DMS53 treated with DMSO at 0.1 percent for 48 hours (cell line): ENCODE results near the gene TRAPPC2L.
"Not testable (repeated sequence)": the region's sequence is repeated elsewhere in the genome, so short reads cannot be mapped to it uniquely, and the experiment has no call there.

Experiments
- DNase-seq: peaks from one replicate; lab custom pipeline; 2025; ENCODE audit not compliant: unreplicated experiment; lab: John Stamatoyannopoulos, UW

TRAPPC2L gene

GRCh38 chr16:88817785-88818574, 38.9 kb upstream of the TRAPPC2L start:
- DNase-seq = no peak

- no peak for DNase-seq
These were observed 38.4 kb upstream of the TRAPPC2L start for GRCh38 chr16:88818575-88818874.

DNA sequence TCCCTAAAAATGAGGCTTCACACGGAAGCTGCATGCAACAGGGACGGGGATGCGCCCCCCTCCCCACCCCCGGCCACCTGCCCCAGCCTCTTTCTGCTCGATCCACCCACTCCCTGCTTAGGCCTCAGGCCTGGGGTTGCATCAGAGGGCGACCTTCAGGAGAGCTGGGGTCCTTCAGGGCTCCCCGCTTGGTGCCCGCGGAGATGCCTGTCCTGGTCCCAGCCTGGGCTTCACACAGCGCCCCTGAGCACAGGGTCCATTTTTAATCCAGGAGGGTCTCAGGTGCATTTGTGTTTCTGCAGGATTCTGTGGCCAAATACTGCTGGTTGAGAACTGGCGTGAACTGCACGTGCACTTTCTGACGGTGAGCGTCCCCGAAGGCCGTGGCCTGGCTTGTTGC, 37.8 kb upstream of the TRAPPC2L start:
- DNase-seq = no peak

DNA sequence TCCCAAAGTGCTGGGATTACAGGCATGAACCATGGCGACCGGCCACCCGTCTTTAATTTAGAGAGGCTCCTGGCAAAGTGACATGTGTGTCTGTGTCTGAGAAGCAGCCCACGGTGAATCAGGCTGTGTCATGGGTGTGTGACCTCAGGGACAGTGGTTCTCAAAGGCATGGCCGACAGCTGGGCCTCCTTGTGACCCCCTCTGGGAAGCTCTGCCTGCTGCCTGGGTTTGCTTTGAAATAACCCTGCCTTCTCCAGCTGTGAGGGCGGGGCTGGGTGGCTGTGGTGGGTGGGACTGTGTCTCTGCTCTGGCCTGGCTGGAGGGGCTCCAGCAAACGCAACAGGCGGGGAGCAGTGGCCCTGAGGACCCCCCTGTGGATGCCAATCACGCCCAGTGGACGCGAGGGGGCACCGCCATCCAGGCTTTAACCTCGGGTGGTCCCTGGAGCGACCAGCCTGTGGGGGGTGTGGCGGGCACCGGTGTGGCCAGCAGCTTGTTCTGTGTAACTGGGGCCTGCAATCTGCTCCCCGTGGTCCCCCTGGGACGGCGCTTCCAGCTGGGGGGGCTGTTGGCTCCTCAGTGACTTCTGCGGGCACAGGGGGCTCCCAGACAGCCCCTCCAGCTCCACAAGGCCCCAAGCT, 36.4 kb upstream of the TRAPPC2L start:
- DNase-seq = no peak

DNA sequence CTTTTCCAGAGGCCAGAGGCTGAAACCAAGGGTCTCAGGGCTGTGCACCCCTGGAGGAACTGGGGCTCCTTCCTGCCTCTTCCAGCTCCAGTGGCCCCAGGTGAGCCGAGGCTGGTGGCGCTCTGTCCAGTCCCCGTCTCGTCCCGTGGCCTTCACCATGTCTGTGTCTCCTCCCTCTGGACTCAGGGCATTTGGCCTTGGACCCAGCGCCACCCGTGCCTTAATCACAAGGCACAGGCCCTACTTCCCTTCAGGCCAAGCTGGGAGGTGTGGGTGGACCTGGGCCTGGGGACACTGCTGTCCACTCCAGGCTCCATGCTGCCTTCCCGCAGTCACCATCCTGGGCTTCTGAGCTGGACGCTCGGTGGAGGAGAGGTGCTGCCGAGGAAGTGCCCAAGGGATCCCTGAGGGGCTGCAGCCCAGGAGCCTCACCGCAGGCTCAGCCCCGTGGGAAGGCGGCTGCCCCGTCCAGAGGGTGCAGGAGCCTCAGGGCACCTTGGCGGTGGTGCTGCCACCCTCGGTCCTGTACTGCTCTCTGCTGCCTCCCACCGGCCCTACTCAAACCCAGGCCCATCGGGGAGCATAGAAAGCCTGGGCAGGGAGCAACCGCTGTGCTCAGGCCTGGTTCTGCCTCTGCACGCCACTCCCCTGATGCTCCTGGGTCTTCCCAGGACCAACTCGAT, 35.6 kb upstream of the TRAPPC2L start:
- no peak for DNase-seq

GRCh38 chr16:88822281-88823040, 34.5 kb upstream of the TRAPPC2L start:
- no peak for DNase-seq

DNA sequence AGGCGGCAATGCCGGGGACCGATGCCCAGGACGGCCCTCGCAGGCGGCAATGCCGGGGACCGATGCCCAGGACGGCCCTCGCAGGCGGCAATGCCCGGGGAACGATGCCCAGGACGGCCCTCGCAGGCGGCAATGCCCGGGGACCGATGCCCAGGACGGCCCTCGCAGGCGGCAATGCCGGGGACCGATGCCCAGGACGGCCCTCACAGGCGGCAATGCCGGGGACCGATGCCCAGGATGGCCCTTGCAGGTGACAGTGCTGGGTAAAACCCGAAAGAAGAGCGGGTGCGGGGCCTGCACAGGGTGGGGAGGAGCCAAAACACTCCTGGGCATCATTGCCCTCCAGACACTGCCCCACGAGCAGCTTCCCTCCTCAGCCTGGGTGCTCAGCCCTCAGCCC, 33.3 kb upstream of the TRAPPC2L start:
- not testable (repeated sequence) for DNase-seq

DNA sequence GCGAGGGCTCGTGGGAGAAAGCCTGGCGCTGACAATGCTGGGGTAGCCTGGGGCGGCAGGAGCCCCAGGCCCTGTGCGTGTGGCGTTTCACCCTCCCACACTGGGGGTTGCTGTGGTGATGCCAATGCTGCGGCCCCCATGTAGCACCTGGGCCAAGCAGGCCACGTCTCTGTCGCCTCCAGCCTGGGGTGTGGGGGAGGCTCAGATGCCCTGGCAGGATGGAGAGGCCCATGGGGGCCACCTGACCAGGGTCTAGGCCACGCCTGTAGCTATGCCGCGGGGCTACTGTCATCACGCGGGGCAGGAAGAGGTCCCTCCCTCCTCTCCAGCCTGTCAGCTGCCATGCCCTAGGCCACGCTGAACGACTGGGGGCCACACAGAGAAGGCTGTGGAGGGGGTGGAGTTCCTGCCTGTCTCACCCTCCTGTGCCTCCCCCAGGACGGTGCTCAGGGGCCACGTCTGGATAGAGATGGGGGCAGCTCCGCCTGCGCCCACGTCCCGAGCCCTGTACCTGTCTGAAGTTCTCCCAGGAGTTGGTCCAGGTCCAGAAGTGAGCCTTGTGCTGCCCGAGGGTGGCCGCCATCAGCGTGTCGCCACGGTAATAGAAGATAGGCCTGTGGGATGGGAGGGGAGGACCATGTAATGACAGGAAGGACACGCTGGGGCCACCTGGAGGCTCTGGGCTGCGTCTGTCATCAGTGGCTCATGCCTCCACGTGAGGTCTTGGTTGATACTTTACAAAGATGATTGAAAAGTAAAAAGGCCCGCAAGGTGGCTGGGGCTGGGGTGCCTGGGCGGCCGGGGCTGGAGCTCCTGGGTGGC, 32.5 kb upstream of the TRAPPC2L start:
- DNase-seq = no peak

DNA sequence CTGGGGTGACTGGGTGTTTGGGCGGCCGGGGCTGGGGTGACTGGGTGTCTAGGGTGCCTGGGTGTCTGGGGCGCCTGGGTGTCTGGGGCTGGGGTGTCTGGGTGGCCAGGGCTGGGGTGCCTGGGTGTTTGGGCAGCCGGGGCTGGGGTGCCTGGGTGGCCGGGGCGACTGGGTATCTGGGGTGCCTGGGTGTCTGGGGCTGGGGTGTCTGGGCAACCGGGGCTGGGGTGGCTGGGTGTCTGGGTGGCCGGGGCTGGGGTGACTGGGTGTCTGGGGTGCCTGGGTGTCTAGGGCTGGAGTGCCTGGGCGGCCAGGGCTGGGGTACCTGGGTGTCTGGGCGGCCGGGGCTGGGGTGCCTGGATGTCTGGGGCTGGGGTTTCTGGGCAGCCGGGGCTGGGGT, 31.8 kb upstream of the TRAPPC2L start:
- DNase-seq = no peak

- no peak for DNase-seq
These were observed 30.7 kb upstream of the TRAPPC2L start for GRCh38 chr16:88826070-88826840.

- no peak for DNase-seq
These were observed 29.2 kb upstream of the TRAPPC2L start for GRCh38 chr16:88827727-88828126.

DNA sequence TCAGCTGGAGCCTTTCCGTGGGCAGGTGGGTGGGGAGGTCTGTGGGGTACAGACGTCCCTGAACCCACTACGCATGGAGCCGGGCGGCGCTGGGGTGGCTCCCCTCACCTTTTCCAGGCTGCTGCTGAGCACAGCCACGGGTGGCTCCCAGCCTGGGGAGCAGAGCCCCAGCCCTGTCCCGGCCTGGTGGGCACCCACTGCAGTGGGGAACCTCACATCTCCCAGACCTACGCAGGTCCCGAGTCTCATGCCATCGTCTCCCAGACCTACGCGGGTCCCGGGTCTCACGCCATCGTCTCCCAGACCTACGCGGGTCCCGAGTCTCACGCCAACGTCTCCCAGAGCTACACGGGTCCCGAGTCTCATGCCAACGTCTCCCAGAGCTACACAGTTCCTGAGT, 28.2 kb upstream of the TRAPPC2L start:
- DNase-seq = no peak

GRCh38 chr16:88830258-88830657, 26.7 kb upstream of the TRAPPC2L start:
- DNase-seq = no peak

DNA sequence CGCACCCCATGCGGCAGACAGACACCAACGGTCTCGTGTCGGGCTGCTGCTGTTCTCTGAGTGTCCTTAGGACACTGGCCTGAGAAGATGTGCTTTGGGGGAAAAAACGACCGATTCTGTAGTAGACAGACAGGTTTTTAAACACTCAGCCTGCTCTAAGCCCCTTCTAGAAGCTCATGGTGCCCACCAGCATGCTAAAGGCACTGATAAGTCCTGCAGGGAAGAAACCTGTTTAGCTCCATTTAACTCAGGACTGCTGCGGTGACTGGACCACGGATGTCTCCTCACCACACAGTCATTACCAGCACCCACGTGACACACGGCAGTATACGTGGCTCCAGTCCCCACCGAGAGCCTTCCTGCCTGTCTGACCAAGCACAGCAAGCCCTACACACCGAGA, 26.1 kb upstream of the TRAPPC2L start:
- no peak for DNase-seq

DNA sequence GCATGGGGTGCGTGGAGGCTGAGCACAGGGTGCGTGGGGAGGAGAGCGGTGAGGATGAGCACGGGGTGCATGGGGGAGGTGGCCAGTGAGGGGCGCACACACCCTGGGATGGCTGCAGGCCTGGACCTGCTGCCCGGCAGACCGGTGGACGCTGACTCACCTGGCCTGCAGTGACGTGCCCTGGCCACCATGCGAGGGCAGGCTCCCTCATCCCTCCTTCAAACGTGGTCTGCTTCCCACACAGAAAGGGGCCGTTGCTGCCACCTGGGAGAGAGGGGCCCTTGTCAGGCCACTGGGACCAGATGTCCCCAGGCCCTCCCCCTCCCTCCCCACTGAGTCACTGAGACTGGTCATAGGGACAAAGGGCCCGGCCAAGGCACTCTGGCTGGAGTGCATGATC, 25.1 kb upstream of the TRAPPC2L start:
- no peak for DNase-seq

GRCh38 chr16:88833086-88833485, 23.8 kb upstream of the TRAPPC2L start:
- no peak for DNase-seq

DNA sequence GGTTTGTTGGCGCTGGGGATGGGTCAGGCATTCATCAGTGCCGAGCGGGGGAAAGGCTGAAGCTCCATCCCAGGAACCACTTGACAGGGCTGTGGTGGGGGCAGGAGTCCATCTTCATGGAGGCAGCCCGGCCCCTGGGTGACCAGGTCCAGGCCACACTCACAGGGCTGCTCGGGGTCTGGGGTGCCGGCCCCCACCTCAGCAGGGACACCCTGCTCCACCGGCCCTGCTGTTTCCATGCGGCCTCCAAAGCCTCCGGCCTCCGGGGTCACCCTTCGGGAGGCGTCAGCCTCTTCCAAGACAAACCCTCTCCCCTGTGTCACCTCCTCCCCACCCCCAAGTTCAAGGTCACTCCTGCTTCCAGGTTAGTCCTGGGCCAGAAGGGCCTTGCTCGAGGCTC, 22.3 kb upstream of the TRAPPC2L start:
- no peak for DNase-seq

DNA sequence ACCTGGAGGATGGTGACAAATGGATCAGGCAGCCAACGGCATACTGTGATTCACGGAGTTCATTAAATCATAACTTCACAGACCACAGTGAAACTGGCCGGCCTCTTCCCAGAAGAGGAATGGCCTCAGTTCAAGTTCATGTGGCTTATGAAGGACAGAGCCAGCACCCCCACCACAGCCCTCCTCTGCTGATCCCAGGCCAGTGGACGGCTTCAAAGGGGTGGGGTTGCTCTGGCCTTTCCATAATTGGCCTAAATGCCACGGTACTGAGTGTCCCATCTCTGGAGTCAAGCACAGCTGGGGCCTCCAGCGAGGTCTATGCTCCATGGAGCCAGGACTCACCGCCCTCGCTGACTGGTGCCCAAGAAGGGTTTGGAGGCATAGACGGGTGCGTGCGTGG, 21.5 kb upstream of the TRAPPC2L start:
- no peak for DNase-seq

DNA sequence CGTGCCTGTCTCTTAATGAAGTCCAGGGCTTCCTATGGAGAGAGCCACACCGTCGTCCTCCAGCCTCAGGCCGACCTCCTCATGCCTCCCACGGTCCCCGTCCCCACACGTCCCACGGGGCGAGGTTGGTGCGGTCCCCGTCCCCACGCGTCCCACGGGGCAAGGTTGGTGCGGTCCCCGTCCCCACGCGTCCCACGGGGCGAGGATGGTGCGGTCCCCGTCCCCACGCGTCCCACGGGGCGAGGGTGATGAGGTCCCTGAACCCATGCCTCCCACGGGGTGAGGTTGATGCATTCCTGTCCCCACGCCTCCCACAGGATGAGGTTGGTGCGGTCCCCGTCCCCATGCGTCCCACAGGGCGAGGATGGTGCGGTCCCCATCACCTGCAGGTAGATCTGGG, 21.1 kb upstream of the TRAPPC2L start:
- no peak for DNase-seq

- no peak for DNase-seq
These were observed 20.1 kb upstream of the TRAPPC2L start for GRCh38 chr16:88836791-88837190.
